Purkinje cell (primary cell): ENCODE measurements around the gene KIF19. TPM values are rescaled to one million over a fixed set of nuclear protein-coding genes. Genes with fewer than 3 reads are reported as not detected.

Experiments
- polyA plus RNA-seq: library from polyadenylated mRNA; unstranded; fragments of >200 nt; fragmentation: Nextera tagmentation; gene quantifications from 2 replicates; pipeline ENCODE4 v1.2.1, GENCODE V29; 2014

KIF19 gene, protein sequence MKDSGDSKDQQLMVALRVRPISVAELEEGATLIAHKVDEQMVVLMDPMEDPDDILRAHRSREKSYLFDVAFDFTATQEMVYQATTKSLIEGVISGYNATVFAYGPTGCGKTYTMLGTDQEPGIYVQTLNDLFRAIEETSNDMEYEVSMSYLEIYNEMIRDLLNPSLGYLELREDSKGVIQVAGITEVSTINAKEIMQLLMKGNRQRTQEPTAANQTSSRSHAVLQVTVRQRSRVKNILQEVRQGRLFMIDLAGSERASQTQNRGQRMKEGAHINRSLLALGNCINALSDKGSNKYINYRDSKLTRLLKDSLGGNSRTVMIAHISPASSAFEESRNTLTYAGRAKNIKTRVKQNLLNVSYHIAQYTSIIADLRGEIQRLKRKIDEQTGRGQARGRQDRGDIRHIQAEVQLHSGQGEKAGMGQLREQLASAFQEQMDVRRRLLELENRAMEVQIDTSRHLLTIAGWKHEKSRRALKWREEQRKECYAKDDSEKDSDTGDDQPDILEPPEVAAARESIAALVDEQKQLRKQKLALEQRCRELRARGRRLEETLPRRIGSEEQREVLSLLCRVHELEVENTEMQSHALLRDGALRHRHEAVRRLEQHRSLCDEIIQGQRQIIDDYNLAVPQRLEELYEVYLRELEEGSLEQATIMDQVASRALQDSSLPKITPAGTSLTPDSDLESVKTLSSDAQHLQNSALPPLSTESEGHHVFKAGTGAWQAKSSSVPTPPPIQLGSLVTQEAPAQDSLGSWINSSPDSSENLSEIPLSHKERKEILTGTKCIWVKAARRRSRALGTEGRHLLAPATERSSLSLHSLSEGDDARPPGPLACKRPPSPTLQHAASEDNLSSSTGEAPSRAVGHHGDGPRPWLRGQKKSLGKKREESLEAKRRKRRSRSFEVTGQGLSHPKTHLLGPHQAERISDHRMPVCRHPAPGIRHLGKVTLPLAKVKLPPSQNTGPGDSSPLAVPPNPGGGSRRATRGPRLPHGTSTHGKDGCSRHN
- polyA plus RNA-seq = not detected in 2 replicates

DNA sequence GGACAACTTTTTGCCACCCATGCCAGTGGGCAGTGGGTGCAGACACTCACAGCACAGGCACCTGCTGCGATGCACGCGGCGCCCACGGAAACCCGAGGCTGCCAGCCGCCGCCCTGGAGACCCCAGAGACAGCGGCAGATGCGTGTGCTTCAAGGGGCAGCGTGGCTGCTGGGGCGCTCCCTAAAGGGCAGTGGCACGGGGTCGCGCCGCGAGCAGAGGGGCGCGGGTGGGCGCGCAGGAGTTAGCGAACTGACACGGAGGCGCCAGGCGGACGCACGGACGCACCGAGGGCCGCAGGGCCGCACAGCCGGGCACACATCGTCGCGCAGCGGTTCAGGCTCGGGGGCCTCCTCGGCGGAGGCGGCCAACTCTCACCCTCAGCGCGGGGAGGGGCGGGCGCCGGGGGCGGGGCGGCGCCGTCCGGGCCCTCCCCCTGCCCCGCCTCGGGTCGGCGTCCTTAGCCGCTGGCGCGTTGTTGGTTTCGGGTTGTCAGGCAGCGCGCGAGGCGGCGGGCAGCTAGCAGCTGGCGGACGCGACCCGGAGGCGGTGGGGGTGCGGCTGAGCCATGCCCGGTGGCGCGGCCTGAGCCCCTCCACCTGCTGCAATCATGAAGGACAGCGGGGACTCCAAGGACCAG lies at the start of gene KIF19:
TSS of gene KIF19 (plus strand) at position 484 of the 637 bp plus-strand sequence. CDS start at position 608, 124 bp downstream.

DNA sequence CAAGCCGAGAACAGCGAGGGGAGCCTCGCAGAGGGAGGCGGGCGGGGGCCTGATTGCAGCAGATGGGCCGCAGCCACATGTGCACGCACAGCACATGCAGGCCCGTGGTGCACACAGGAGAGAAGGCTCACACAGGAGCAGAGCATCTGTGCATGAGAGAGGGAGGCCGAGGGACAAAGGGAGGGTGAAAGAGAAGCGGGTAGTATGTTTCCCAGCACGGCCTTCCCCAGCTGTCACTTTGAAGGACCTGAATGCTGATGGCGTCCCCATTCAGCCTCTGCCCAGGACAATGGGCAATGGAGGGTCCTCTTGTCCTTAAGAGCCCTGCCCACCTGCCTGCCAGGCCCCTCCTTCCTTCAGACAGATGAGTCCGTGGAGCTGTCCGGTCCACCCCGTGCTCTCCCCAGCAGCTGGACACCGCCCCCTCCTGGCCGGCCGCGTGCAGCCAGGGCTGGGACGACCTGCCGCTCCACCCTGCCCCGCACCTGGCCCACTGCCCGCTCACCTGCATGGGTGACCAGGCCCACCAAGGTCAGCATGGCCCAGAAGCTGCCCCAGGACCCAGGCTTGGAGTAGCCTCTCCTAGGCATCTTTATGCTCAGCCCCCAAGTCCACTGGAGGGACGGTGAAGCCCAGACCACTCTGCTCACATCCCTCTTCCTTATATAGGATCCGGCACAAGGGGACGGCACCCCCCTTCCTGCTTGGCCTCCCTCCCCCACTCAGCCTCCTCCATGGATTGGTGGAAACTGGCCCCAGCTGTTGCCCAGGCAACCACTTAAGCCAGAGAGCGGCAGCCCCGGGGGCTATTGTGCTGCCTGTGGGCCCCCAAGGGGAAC lies 35.4 kb downstream of the KIF19 start, which contains the start of gene BTBD17:
TSS of gene BTBD17 (minus strand) at position 639 of the 839 bp plus-strand sequence. CDS start at position 590, 49 bp downstream.

DNA sequence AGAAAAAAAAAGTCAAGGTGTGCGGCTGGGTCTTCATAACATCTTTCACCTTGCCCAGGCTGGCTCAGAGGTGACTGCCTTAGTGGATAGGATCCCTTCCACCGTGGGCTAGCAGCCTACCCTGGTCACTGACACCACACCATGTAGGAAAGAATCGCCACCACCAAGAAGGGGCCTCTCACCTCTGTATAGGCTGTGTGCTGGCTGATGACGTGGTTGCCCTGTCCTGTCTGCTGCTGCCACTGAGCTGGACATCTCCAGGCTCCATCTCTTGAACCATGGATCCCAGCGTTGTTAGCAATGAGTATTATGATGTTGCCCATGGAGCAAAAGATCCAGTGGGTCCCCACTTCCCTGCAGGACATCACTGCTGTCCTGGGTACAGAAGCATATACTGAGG lies 41.2 kb downstream of the KIF19 start, which contains the start of gene GPR142:
TSS of gene GPR142 (plus strand) at position 301 of the 400 bp plus-strand sequence. CDS start 2,035 bp downstream, outside the sequence.

Other genes with a start within 250 kb of the KIF19 start
- 1,171 and 1,172 TPM in 2 replicates for gene RPL38, start 122.5 kb upstream of the KIF19 start, polyA plus RNA-seq
- not detected in 2 replicates for gene TTYH2, start 112.7 kb upstream of the KIF19 start, polyA plus RNA-seq
- not detected in 2 replicates for gene DNAI2, start 52.0 kb upstream of the KIF19 start, polyA plus RNA-seq
- 1.0 and 2.3 TPM in 2 replicates for gene BTBD17, start 35.6 kb downstream of the KIF19 start, polyA plus RNA-seq
- not detected in 2 replicates for gene GPR142, start 41.3 kb downstream of the KIF19 start, polyA plus RNA-seq
- 2.0 and 2.9 TPM in 2 replicates for gene GPRC5C, start 105.9 kb downstream of the KIF19 start, polyA plus RNA-seq
- not detected in 2 replicates for gene CD300A, start 140.4 kb downstream of the KIF19 start, polyA plus RNA-seq
- gene CD300LB, start 205.2 kb downstream of the KIF19 start, polyA plus RNA-seq = not detected in 2 replicates
- gene CD300C, start 219.9 kb downstream of the KIF19 start, polyA plus RNA-seq = not detected in 2 replicates
- gene CD300H, start 241.3 kb downstream of the KIF19 start, polyA plus RNA-seq = not detected in 2 replicates